Right cardiac atrium (tissue), 5 donors: ENCODE measurements around the gene OLAH. TPM values are rescaled to one million over a fixed set of nuclear protein-coding genes. Genes with fewer than 3 reads are reported as not detected.
A peak's percentile ranks its signal among the peaks of the same experiment; 100 is the strongest.

ENCODE experiments used
- ATAC-seq, 2 donors: fragments of 200-7000 bp; cut with Tn5 transposase; one replicate each; pipeline versions ENCODE4 v1.8.0 to v1.9.1; 2020; ENCODE audit warnings: moderate library complexity in 2 of 2, mild to moderate bottlenecking in 1 of 2
- DNase-seq, 3 donors: peaks; one replicate each; pipeline ENCODE4 v3.0.0-alpha.2; 2020
- H3K27ac ChIP-seq: one replicate; pipeline ENCODE4 v1.5.1; 2013; ENCODE audit warnings: mild to moderate bottlenecking, low read length, control low read depth, moderate library complexity
- H3K27me3 ChIP-seq: one replicate; pipeline ENCODE4 v1.6.1; 2013; ENCODE audit not compliant: control insufficient read depth, insufficient read depth
- H3K4me1 ChIP-seq: one replicate; pipeline ENCODE4 v1.6.1; 2013; ENCODE audit warnings: low read length; ENCODE audit not compliant: control insufficient read depth, insufficient read depth
- H3K4me3 ChIP-seq: one replicate; pipeline ENCODE4 v1.5.1; 2013; ENCODE audit warnings: low read length, control low read depth
- H3K9me3 ChIP-seq: one replicate; pipeline ENCODE4 v1.6.1; 2013; ENCODE audit warnings: low read length; ENCODE audit not compliant: control insufficient read depth
- WGBS: extraction: QIAGEN DNeasy Blood & Tissue Kit; methylation state at CpG from one replicate; pipeline ENCODE4 v1.1.7; 2013; 5-methylcytosine and 5-hydroxymethylcytosine counted together
- intact Hi-C, 4 donors: fragments of 100-400 bp; cut with DNase I; formaldehyde crosslinking; loops; one replicate each; pipeline versions ENCODE4 v1.11.0 to v1.14.0; 2022 to 2023
- polyA plus RNA-seq: library from polyadenylated mRNA; stranded (reverse); fragments of 200-250 nt; gene quantifications from one replicate; pipeline ENCODE4 v1.2.3, GENCODE V29; 2013
- total RNA-seq, 4 donors: library from RNA; stranded (reverse); fragmentation: NEBNext Ultra II Directional; extraction: Animal tissue kit (Norgen Biotek cat#: 25700); gene quantifications; one replicate each; pipeline ENCODE4 v1.2.1, GENCODE V29; 2021
- donor health status: healthy with polysubstance abuse.
- donor health status: DM: no; HTN: yes; CAD: no.
- donor health status: DM: no; HTN: no; CAD: no.
- donor health status: DM: no; HTN: yes; CAD: no; lungs with severe emphysema.
- donor health status: DM: yes; HTN: yes; CAD: no.

OLAH gene
- total and polyA plus RNA-seq, 5 donors, result 0.16 to 0.51 TPM; not detected in 3

DNA sequence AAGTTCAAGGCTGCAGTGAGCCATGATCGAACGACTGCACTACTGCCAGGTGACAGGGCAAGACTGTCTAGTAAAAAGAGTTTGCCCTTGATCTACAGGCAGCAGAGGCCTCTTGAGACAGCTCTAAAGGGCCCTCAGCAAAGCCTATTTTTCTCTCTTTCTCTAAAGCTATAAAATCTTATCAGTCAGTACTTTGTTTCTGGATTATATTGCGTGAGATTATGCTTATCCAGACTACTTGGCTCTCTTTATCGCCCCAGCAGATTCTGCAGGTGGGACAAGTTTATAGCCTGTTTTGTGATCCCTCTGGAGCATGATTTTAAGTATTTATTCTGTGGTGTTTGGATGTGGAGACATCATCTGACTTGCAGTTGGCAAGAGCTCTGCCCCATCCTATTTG is 56.1 kb downstream of the OLAH start:
- Histone ChIP-seq H3K27me3 (no peaks in the 10 kb centered on the region), H3K4me1 (peaks cover 4% of the 10 kb centered on the region), H3K27ac (no peak overlapping the region), H3K4me3 (no peak overlapping the region), H3K9me3 (no peaks in the 10 kb centered on the region)
- 83% methylated on average over 4 of the region's 4 CpGs for WGBS
- ATAC-seq, result no peak
- DNase-seq, result no peak
- intact Hi-C loops, result loop anchor here in 2 of 4 donors (10.0 kb wide), 2 partner anchors 145 to 605 kb away; partner anchors contain the start of genes DCLRE1C (in 1 of the 2) and MEIG1 (in 1 of the 2)

DNA sequence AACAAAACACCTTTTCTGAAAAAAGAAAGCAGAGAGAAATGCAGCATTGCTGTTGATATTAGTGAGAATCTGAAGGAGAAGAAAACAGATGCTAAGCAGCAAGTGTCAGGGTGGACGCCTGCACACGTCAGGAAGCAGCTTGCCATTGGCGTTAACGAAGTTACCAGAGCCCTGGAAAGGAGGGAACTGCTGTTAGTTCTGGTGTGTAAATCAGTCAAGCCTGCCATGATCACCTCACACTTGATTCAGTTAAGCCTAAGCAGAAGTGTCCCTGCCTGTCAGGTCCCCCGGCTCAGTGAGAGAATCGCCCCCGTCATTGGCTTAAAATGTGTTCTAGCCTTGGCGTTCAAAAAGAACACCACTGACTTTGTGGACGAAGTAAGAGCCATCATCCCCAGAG is 59.8 kb downstream of the OLAH start:
- DNase-seq (no peak), ATAC-seq (no peak)
- WGBS, result 86% methylated on average over 9 of the region's 9 CpGs
- no peak overlapping the region for H3K27ac ChIP-seq
- H3K9me3 ChIP-seq, result no peaks in the 10 kb centered on the region
- peaks cover 4% of the 10 kb centered on the region for H3K4me1 ChIP-seq
- H3K4me3 ChIP-seq, result no peak overlapping the region
- intact Hi-C loops, result loop anchor here in 1 of 4 donors (10.0 kb wide), 1 partner anchor 609 kb away; no protein-coding TSS in a partner anchor
- H3K27me3 ChIP-seq, result no peaks in the 10 kb centered on the region

DNA sequence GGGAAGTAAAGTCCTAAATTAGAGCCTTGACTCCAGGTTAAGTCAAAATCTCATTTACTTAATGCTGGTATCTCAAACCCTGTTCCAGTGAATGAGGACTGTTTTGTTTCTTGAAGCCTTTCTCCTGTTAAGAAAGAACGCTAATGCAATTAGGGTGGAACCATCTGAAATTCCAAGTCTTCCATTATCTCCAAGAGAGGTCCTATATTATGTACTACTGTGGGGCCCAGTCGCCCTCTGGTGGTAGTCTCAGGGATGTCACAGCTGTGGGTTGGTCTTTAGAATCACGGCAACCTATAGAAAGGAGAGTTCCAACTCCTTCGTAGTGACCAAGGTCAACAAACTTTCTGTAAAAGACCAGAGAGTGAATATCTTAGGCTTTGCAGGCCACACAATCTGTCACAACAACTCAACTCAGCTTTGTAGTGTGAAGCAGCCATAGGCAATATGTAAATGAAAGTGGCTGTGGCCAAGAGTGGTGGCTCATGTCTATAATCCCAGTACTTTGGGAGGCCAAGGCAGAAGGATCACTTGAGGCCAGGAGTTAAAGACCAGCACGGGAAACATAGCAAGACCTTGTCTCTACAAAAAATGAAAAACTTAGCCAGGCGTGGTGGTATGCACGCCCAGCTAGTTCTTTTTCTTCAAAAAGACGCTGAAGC is 62.7 kb downstream of the OLAH start:
- H3K27ac ChIP-seq, result no peak overlapping the region

DNA sequence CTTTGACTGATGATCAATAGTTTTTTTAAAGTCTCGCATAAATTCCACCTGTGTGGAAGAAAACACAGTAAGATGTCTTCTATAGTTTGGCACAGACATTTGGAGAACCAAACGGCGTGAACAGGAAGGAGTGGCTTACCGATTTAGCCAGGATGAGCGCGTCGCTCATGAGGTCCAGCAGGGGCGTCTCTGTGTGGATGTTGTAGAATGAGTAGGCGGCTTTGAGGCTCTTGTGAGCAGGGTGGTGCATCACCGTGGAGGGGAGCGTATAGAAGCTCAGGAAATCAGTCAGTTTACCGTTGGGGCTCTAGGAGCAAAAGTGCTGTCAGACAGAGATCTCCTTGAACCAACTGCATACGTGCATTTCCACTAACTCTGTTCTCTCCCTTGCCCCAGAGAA is 68.9 kb downstream of the OLAH start:
- Histone ChIP-seq H3K27ac (no peak overlapping the region), H3K27me3 (no peaks in the 10 kb centered on the region), H3K4me3 (no peak overlapping the region), H3K9me3 (no peaks in the 10 kb centered on the region), H3K4me1 (no peaks in the 10 kb centered on the region)
- DNase-seq (no peak), ATAC-seq (no peak)
- intact Hi-C loops, result no loop called here
- WGBS, result 94% methylated on average over 13 of the region's 13 CpGs

More for the DNA sequence above, 62.7 kb downstream of the OLAH start:
- intact Hi-C loops, result loop anchor here in 1 of 4 donors (10.0 kb wide), 1 partner anchor 612 kb away; no protein-coding TSS in a partner anchor
- DNase-seq (peak in 2 of 3 donors; percentile 63 to 83), ATAC-seq (peak; percentile 87 to 91)
- H3K9me3 ChIP-seq, result no peaks in the 10 kb centered on the region
- no peaks in the 10 kb centered on the region for H3K27me3 ChIP-seq
- no peak overlapping the region for H3K4me3 ChIP-seq
- H3K4me1 ChIP-seq, result no peaks in the 10 kb centered on the region
- WGBS, result 56% methylated on average over 8 of the region's 8 CpGs

DNA sequence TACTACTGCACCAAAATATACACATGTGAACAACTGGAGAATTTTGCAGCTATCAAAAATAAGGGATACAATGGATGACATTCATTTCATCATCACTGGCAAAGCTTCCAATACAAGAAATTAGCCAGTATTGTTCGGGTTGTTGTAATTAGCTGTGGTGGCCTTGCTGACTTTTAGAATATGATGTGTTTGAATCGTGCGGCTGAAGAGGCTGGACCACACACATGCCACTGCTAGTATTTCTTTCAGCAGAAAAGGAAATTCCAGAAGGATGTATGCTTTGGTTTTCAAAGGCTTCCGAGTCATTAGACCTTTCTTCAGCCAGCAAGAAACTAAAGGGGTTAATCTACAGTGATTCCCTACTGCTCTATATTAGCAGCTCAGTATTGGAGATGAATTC is 70.0 kb downstream of the OLAH start:
- Histone ChIP-seq H3K27ac (no peak overlapping the region), H3K4me3 (no peak overlapping the region), H3K27me3 (no peaks in the 10 kb centered on the region), H3K4me1 (no peaks in the 10 kb centered on the region), H3K9me3 (no peaks in the 10 kb centered on the region)
- DNase-seq, result no peak
- 89% methylated on average over 4 of the region's 4 CpGs for WGBS
- ATAC-seq, result no peak
- intact Hi-C loops, result no loop called here

DNA sequence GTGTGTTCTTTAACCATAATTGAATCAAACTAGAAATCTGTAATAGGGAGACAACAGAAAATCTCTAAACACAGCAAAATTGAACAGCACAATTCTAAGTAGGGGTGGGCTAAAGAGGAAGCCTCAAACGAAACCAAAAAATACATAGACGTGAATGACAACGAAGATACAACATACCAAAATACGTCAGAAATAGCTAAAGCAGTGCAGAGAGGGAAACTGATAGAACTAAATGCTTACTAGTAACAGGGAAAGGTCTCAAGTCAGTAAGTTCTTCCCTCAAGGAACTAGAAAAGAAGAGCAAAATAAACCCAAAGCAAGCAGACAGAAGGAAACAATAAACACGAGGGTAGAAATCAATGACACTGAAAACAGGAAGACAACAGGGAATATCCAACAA is 72.5 kb downstream of the OLAH start:
- DNase-seq (no peak), ATAC-seq (no peak)
- Histone ChIP-seq H3K27me3 (no peaks in the 10 kb centered on the region), H3K9me3 (no peaks in the 10 kb centered on the region), H3K4me3 (no peak overlapping the region), H3K27ac (no peak overlapping the region), H3K4me1 (no peaks in the 10 kb centered on the region)
- intact Hi-C loops, result no loop called here
- 95% methylated on average over 5 of the region's 5 CpGs for WGBS

DNA sequence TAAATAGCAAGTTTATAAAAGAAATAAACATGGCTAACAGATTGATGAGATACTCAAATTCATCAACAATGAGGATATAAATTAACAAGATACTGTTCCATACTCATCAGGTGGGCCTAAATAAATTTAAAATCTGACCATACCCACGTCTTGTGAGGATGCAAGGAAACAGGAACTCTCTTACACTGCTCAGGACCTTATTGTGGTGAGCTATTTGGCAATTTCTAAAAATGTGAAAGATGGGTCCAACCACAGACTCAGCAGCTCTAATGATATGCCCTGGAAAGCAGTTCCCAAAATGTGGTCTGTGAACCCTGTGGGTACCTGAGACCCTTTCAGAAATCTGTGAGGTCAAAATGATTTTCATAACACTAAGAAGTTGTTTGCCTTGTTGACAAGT is 74.9 kb downstream of the OLAH start:
- WGBS, result 93% methylated on average over 1 of the region's 1 CpG
- intact Hi-C loops, result no loop called here

DNA sequence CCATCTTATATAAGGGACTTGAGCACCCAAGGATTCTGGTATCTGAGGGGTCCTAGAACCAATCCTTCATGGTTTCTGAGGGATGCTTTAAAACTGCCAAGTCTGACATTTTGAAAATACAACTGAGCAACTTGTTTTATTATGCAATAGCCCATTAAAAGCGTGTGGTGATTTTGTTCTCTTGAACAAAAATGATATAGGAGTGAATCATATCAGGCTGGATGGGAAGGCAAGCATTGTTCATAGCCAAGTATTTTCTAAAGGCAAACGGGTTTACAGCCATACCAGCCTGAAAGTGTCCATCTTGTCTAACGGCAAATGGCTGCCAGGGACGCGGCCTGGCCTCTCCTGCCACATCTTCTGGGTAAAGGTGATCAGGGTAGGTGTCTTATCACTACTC is 76.8 kb downstream of the OLAH start:
- Histone ChIP-seq H3K4me1 (no peaks in the 10 kb centered on the region), H3K4me3 (no peak overlapping the region), H3K27me3 (no peaks in the 10 kb centered on the region), H3K27ac (no peak overlapping the region), H3K9me3 (no peaks in the 10 kb centered on the region)
- DNase-seq, result no peak
- ATAC-seq, result no peak
- intact Hi-C loops, result no loop called here
- 97% methylated on average over 5 of the region's 5 CpGs for WGBS

More for the DNA sequence above, 74.9 kb downstream of the OLAH start:
- no peak for ATAC-seq
- DNase-seq, result no peak
- H3K27me3 ChIP-seq, result no peaks in the 10 kb centered on the region
- H3K4me1 ChIP-seq, result no peaks in the 10 kb centered on the region
- H3K9me3 ChIP-seq, result no peaks in the 10 kb centered on the region
- no peak overlapping the region for H3K27ac ChIP-seq
- H3K4me3 ChIP-seq, result no peak overlapping the region

DNA sequence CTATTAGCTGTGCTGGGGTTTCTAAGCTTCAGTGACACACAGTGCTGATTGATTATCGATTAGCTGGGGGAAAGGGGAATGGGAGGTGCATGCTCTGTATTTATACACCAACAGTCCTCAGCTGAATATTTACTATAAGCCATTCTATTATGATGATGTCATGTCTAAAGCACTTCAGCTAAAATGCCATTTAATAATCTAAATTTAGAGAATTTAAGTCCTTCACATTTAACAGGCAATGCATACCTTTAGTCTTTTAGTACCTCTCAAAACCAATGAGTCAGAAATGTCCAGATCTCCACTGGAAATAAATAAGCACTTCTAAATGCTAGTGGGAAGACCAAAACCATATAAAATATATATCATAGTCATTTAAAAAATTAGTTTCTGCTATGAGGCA is 78.0 kb downstream of the OLAH start:
- DNase-seq (no peak), ATAC-seq (no peak)
- Histone ChIP-seq H3K4me1 (no peaks in the 10 kb centered on the region), H3K9me3 (no peaks in the 10 kb centered on the region), H3K27me3 (no peaks in the 10 kb centered on the region), H3K27ac (no peak overlapping the region), H3K4me3 (no peak overlapping the region)
- intact Hi-C loops, result no loop called here
- 98% methylated on average over 1 of the region's 1 CpG for WGBS

DNA sequence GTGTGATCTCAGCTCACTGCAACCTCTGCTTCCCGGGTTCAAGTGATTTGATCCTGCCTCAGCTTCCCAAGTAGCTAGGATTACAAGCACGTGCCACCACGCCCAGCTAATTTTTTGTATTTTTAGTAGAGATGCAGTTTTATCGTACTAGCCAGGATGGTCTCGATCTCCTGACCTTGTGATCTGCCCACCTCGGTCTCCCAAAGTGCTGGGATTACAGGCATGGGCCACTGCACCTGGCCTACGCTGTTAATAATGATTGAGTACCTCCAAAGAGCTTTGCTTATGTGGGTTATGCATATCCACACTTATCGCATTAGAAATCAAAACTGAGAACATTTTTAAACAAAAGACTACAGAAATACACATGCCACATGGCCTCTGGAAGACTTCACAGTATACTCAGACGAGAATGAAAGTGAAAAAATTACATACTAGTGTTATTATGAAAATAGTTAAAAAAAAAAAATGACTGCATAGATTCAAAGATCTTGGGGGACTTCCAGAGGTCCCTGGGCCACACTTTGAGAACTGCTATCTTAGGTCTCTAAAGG is 78.8 kb downstream of the OLAH start:
- no peak overlapping the region for H3K27ac ChIP-seq
- H3K9me3 ChIP-seq, result no peaks in the 10 kb centered on the region
- no peak overlapping the region for H3K4me3 ChIP-seq
- DNase-seq (no peak), ATAC-seq (no peak)
- intact Hi-C loops, result no loop called here
- 91% methylated on average over 9 of the region's 9 CpGs for WGBS
- H3K4me1 ChIP-seq, result no peaks in the 10 kb centered on the region
- H3K27me3 ChIP-seq, result no peaks in the 10 kb centered on the region
